CD4-positive, CD25-positive, alpha-beta regulatory T cell (primary cell): Measurements from ENCODE around the gene SLC9A3. TPM values are rescaled to one million over a fixed set of nuclear protein-coding genes. Genes with fewer than 3 reads are reported as not detected.

Experiments
- ATAC-seq, 2 donors: fragments of 150-1000 bp; cut with Tn5 transposase; one replicate each; pipeline ENCODE4 v1.10.0; 2021; ENCODE audit warnings: low read depth in 2 of 2, moderate number of reproducible peaks in 2 of 2, moderate library complexity in 1 of 2
- DNase-seq, 3 donors: peaks; one replicate each; pipeline versions ENCODE4 v3.0.0 to v3.0.0-alpha.2; 2012 to 2022; ENCODE audit warnings: mixed read lengths in 1 of 3
- H3K27ac ChIP-seq: one replicate; pipeline ENCODE4 v1.7.0; 2013; ENCODE audit warnings: mild to moderate bottlenecking, low read length; ENCODE audit not compliant: insufficient read depth, poor library complexity, severe bottlenecking
- H3K27me3 ChIP-seq: one replicate; pipeline ENCODE4 v1.7.0; 2013; ENCODE audit warnings: low read length; ENCODE audit not compliant: control insufficient read depth, insufficient read depth
- H3K36me3 ChIP-seq: one replicate; pipeline ENCODE4 v1.7.0; 2013; ENCODE audit warnings: mild to moderate bottlenecking, low read length, moderate library complexity; ENCODE audit not compliant: control insufficient read depth, insufficient read depth
- H3K4me1 ChIP-seq: 2 replicates; pipeline ENCODE4 v1.7.0; 2013; ENCODE audit warnings: mild to moderate bottlenecking, low read length; ENCODE audit not compliant: insufficient read depth, control insufficient read depth, poor library complexity, severe bottlenecking
- H3K4me3 ChIP-seq: one replicate; pipeline ENCODE4 v1.7.0; 2013; ENCODE audit warnings: low read depth, mild to moderate bottlenecking, low read length, moderate library complexity
- H3K9me3 ChIP-seq, 2 experiments: 1 replicate in 1 of 2; 2 replicates in 1 of 2; pipeline ENCODE4 v1.7.0; 2013; ENCODE audit warnings: low read length in 2 of 2, mild to moderate bottlenecking in 1 of 2, moderate library complexity in 1 of 2; ENCODE audit not compliant: control insufficient read depth in 2 of 2
- H3K27ac Mint-ChIP-seq, 3 donors: one replicate each; pipeline ENCODE4 v1.8.0; 2020 to 2022; ENCODE audit warnings: mild to moderate bottlenecking in 3 of 3, mixed read lengths in 3 of 3, moderate library complexity in 2 of 3
- H3K27me3 Mint-ChIP-seq: one replicate; pipeline ENCODE4 v1.8.0; 2022; ENCODE audit warnings: mild to moderate bottlenecking, mixed read lengths
- H3K36me3 Mint-ChIP-seq: one replicate; pipeline ENCODE4 v1.8.0; 2020; ENCODE audit warnings: mixed read lengths
- H3K4me1 Mint-ChIP-seq, 4 donors: one replicate each; pipeline ENCODE4 v1.8.0; 2020 to 2022; ENCODE audit warnings: mixed read lengths in 4 of 4, mild to moderate bottlenecking in 1 of 4
- H3K4me3 Mint-ChIP-seq, 4 donors: one replicate each; pipeline ENCODE4 v1.8.0; 2020 to 2022; ENCODE audit warnings: mild to moderate bottlenecking in 4 of 4, mixed read lengths in 4 of 4, moderate library complexity in 3 of 4
- H3K9me3 Mint-ChIP-seq, 7 donors: one replicate each; pipeline ENCODE4 v1.8.0; 2020 to 2022; ENCODE audit warnings: mixed read lengths in 7 of 7, mild to moderate bottlenecking in 3 of 7, moderate library complexity in 2 of 7
- polyA plus RNA-seq, 4 donors: library from polyadenylated mRNA; unstranded; fragments of 300-500 nt; fragmentation: Illumina TruSeq; gene quantifications; one replicate each; pipeline ENCODE4 v1.2.3, GENCODE V29; 2021
- total RNA-seq: library from RNA; stranded (reverse); gene quantifications from one replicate; pipeline ENCODE4 v1.2.3, GENCODE V29; 2022

SLC9A3 gene
- total and polyA plus RNA-seq, 5 donors from 2014 or later, result 2.0 to 3.1 (median 2.8) TPM

- Mint-ChIP-seq H3K27me3 (peaks cover 7% of the 10 kb centered on the region), H3K4me3 (no peak overlapping the region), H3K4me1 (no peaks in the 10 kb centered on the region), H3K36me3 (no peaks in the 10 kb centered on the region), H3K9me3 (no peaks in the 10 kb centered on the region), H3K27ac (no peak overlapping the region)
- no peaks in the 10 kb centered on the region for H3K27me3 ChIP-seq
- H3K4me1 ChIP-seq, result no peaks in the 10 kb centered on the region
- no peaks in the 10 kb centered on the region for H3K9me3 ChIP-seq
- H3K36me3 ChIP-seq, result no peaks in the 10 kb centered on the region
- H3K27ac ChIP-seq, result no peak overlapping the region
- no peak for DNase-seq
- no peak overlapping the region for H3K4me3 ChIP-seq
- ATAC-seq, result no peak
Observed at GRCh38 chr5:535846-536698, 11.8 kb upstream of the SLC9A3 start.

GRCh38 chr5:534743-535671 lies 10.8 kb upstream of the SLC9A3 start:
- no peaks in the 10 kb centered on the region for H3K9me3 ChIP-seq
- Mint-ChIP-seq H3K4me3 (no peak overlapping the region), H3K4me1 (peaks cover 0 to 3% (median under 1%) of the 10 kb centered on the region in 4 donors), H3K27ac (no peak overlapping the region), H3K36me3 (no peaks in the 10 kb centered on the region), H3K9me3 (no peaks in the 10 kb centered on the region), H3K27me3 (peaks cover 18% of the 10 kb centered on the region)
- no peak overlapping the region for H3K27ac ChIP-seq
- no peak for ATAC-seq
- H3K36me3 ChIP-seq, result no peaks in the 10 kb centered on the region
- no peaks in the 10 kb centered on the region for H3K27me3 ChIP-seq
- no peaks in the 10 kb centered on the region for H3K4me1 ChIP-seq
- no peak overlapping the region for H3K4me3 ChIP-seq
- no peak for DNase-seq

GRCh38 chr5:533955-534742 lies 9.9 kb upstream of the SLC9A3 start:
- no peak overlapping the region for H3K4me3 ChIP-seq
- H3K4me1 ChIP-seq, result peaks cover 2% of the 10 kb centered on the region
- Mint-ChIP-seq H3K4me1 (peaks cover 2 to 10% (median 7%) of the 10 kb centered on the region in 4 donors), H3K27ac (no peak overlapping the region), H3K27me3 (peaks cover 26% of the 10 kb centered on the region), H3K36me3 (no peaks in the 10 kb centered on the region), H3K4me3 (no peak overlapping the region), H3K9me3 (no peaks in the 10 kb centered on the region)
- DNase-seq (no peak), ATAC-seq (no peak)
- no peak overlapping the region for H3K27ac ChIP-seq
- H3K36me3 ChIP-seq, result no peaks in the 10 kb centered on the region
- no peaks in the 10 kb centered on the region for H3K9me3 ChIP-seq
- H3K27me3 ChIP-seq, result peaks cover 3% of the 10 kb centered on the region

- H3K27ac ChIP-seq, result no peak overlapping the region
- no peak overlapping the region for H3K4me3 Mint-ChIP-seq
- no peaks in the 10 kb centered on the region for H3K36me3 Mint-ChIP-seq
- H3K4me3 ChIP-seq, result no peak overlapping the region
- H3K9me3 ChIP-seq, result no peaks in the 10 kb centered on the region
- ATAC-seq (no peak), DNase-seq (no peak)
- H3K4me1 Mint-ChIP-seq, result peaks cover 2 to 14% (median 10%) of the 10 kb centered on the region in 4 donors
- H3K27ac Mint-ChIP-seq, result no peak overlapping the region
- H3K4me1 ChIP-seq, result peaks cover 7% of the 10 kb centered on the region
- H3K9me3 Mint-ChIP-seq, result no peaks in the 10 kb centered on the region
- H3K36me3 ChIP-seq, result no peaks in the 10 kb centered on the region
- H3K27me3 ChIP-seq, result peaks cover 3% of the 10 kb centered on the region
- peaks cover 32% of the 10 kb centered on the region for H3K27me3 Mint-ChIP-seq
Observed at GRCh38 chr5:533243-533954, 9.2 kb upstream of the SLC9A3 start.

- H3K4me3 Mint-ChIP-seq, result no peak overlapping the region
- H3K9me3 Mint-ChIP-seq, result no peaks in the 10 kb centered on the region
Observed at GRCh38 chr5:532521-533242, 8.4 kb upstream of the SLC9A3 start.

GRCh38 chr5:531749-532315 lies 7.6 kb upstream of the SLC9A3 start:
- Mint-ChIP-seq H3K27ac (no peak overlapping the region), H3K4me3 (no peak overlapping the region), H3K27me3 (peaks cover 41% of the 10 kb centered on the region), H3K4me1 (peaks cover 6 to 24% (median 17%) of the 10 kb centered on the region in 4 donors), H3K9me3 (no peaks in the 10 kb centered on the region), H3K36me3 (no peaks in the 10 kb centered on the region)
- Histone ChIP-seq H3K27ac (no peak overlapping the region), H3K4me3 (no peak overlapping the region), H3K36me3 (no peaks in the 10 kb centered on the region), H3K27me3 (peaks cover 3% of the 10 kb centered on the region), H3K4me1 (peaks cover 19% of the 10 kb centered on the region), H3K9me3 (no peaks in the 10 kb centered on the region)
- DNase-seq (no peak), ATAC-seq (no peak)

More at GRCh38 chr5:532521-533242, 8.4 kb upstream of the SLC9A3 start:
- ATAC-seq (no peak), DNase-seq (no peak)
- Mint-ChIP-seq H3K27ac (no peak overlapping the region), H3K4me1 (peaks cover 2 to 16% (median 10%) of the 10 kb centered on the region in 4 donors), H3K36me3 (no peaks in the 10 kb centered on the region), H3K27me3 (peaks cover 32% of the 10 kb centered on the region)
- peaks cover 3% of the 10 kb centered on the region for H3K27me3 ChIP-seq
- H3K27ac ChIP-seq, result no peak overlapping the region
- peaks cover 11% of the 10 kb centered on the region for H3K4me1 ChIP-seq
- no peaks in the 10 kb centered on the region for H3K9me3 ChIP-seq
- H3K36me3 ChIP-seq, result no peaks in the 10 kb centered on the region
- no peak overlapping the region for H3K4me3 ChIP-seq
